ENCODE measurements around the gene LSM3. TPM values are rescaled to one million over a fixed set of nuclear protein-coding genes. Genes with fewer than 3 reads are reported as not detected.

Gene LSM3
- total and polyA plus RNA-seq, 2 of the 4 experiments (the other 2 are of a cell fraction), result 3.4 to 11.5 TPM

DNA sequence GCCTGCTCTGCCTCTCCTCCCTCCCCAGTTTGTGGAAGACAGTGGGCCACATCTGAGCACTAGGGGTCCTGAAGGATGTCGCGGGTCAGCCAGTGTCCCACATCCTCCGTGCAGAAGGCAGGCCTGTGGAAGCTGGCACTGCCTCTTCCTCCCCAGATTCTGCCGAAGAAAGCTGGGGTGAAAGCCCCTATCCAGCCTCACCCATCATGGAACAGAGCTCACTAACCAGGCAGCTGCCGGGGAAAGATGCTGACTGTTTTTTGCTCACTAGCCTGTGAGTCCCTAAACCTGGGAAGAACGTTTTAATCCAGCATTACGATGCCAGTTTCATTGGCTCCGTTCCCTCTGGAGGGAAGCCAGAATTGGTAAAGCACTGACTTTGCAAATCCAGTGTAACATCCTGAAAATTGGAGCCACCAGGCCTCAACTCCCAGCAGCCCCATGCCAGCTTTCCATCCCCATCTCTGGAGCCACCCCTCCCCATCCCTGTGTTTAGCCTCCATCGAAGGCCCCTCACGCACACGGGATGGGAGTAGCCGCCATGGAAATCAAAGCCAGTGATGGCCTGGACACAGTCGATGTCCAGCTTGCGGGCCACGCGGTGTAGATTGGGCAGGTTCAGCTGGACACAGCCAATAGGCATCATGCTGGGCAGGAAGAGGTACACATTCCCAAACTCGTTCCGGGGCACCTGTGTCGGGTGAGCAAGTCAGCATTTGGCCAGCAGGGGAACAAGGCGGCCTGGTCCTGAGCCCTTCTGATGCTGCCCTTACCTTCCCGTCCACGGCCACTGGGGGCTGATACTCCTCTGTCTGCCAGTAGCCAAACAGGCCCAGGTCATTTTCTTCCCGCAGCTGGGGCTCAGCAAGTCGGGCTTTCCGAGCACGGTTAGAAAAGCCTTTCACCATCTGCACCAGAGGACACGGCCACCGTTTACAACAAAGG is 30.3 kb upstream of the LSM3 start:
- Histone ChIP-seq H4K91ac (ENCODE audit: insufficient read depth, low read depth, low read length) (no peak overlapping the region), H3K27me3 (ENCODE audit: control insufficient read depth, insufficient read depth, low read length) (no peaks in the 10 kb centered on the region), H3K4me3 (ENCODE audit: insufficient read depth, low read depth, low read length) (no peak overlapping the region), H3K79me1 (ENCODE audit: low read depth in 1 of 2, low read length in 2 of 2) (peaks cover 2 to 12% of the 10 kb centered on the region in 2 experiments), H4K20me1 (ENCODE audit: insufficient read depth, low read length) (peaks cover 7% of the 10 kb centered on the region), H2AK9ac (replicated peaks; ENCODE audit: low read depth, low read length, poor library complexity) (no peak overlapping the region), H3K27ac (ENCODE audit: insufficient read depth, low read length) (no peak overlapping the region), H2BK5ac (ENCODE audit: low read depth, low read length, poor library complexity, severe bottlenecking) (no peak overlapping the region), H3K4me2 (ENCODE audit: low read depth, low read length) (no peak overlapping the region), H3K9me3 (ENCODE audit: control insufficient read depth, insufficient read depth, low read length) (no peaks in the 10 kb centered on the region), H3K9me1 (ENCODE audit: insufficient read depth, low read length) (peaks cover 13% of the 10 kb centered on the region; the same call in 1 of the 2 replicates), H3K9ac (ENCODE audit: low read depth, low read length) (no peak overlapping the region), H4K5ac (ENCODE audit: low read depth, low read length) (no peak overlapping the region), H3K18ac (ENCODE audit: low read depth, low read length) (no peak overlapping the region), H3K4me1 (ENCODE audit: control insufficient read depth, insufficient read depth, low read length) (peaks cover 14% of the 10 kb centered on the region), H3K36me3 (ENCODE audit: control insufficient read depth, insufficient read depth, low read length) (peaks cover 60% of the 10 kb centered on the region), H3K14ac (replicated peaks; ENCODE audit: low read depth, low read length) (no peak overlapping the region), H3K56ac (ENCODE audit: extremely low read depth, insufficient read depth, low read length) (no peak overlapping the region), H3K4ac (ENCODE audit: low read depth, low read length) (no peak overlapping the region), H2BK15ac (ENCODE audit: low read depth, low read length) (no peak overlapping the region), H3K23ac (ENCODE audit: low read depth, low read length) (no peak overlapping the region), H2BK120ac (ENCODE audit: low read depth, low read length) (no peak overlapping the region), H4K8ac (ENCODE audit: low read depth in 2 of 2, low read length in 2 of 2) (no peak overlapping the region), H2AFZ (replicated peaks; ENCODE audit: low read length, poor library complexity) (peak overlapping the region; percentile 7), H2AK5ac (ENCODE audit: low read depth, low read length) (no peak overlapping the region), H2BK20ac (ENCODE audit: low read depth, low read length) (no peak overlapping the region)
- POLR2A ChIA-PET (ENCODE audit: unreplicated experiment), result no interaction called here
- dilution Hi-C loops (cut with HindIII; ENCODE audit: low sequenced_read_pairs, unreplicated experiment) (no loop called here), in situ Hi-C loops (cut with MboI; ENCODE audit: low sequenced_read_pairs) (loop anchor here (25.0 kb wide), 1 partner anchor 111 kb away; no protein-coding TSS in a partner anchor), intact Hi-C loops (cut with micrococcal nuclease) (no loop called here)
- ATAC-seq (ENCODE audit: low read depth) (no peak), DNase-seq (no peak)
- no TSS peak for BruUV-seq (replicated peaks)
- no peak for TF ChIP-seq CEBPB (IDR thresholded peaks at IDR 0.05; ENCODE audit: low read depth, low read length)
- TF ChIP-seq BHLHE40 (IDR thresholded peaks at IDR 0.05; ENCODE audit: low read depth, low read length), result no peak
- no peak for TF ChIP-seq NFE2L2 (IDR thresholded peaks at IDR 0.05; ENCODE audit: low read depth, low read length)
- no peak for TF ChIP-seq CTCF (conservative IDR thresholded peaks at IDR 0.05; ENCODE audit: low read depth, low read length)
- TF ChIP-seq, protein P1, sequence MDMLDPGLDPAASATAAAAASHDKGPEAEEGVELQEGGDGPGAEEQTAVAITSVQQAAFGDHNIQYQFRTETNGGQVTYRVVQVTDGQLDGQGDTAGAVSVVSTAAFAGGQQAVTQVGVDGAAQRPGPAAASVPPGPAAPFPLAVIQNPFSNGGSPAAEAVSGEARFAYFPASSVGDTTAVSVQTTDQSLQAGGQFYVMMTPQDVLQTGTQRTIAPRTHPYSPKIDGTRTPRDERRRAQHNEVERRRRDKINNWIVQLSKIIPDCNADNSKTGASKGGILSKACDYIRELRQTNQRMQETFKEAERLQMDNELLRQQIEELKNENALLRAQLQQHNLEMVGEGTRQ (IDR thresholded peaks at IDR 0.05; ENCODE audit: low read depth, low read length), result no peak
- TF ChIP-seq, protein P2, sequence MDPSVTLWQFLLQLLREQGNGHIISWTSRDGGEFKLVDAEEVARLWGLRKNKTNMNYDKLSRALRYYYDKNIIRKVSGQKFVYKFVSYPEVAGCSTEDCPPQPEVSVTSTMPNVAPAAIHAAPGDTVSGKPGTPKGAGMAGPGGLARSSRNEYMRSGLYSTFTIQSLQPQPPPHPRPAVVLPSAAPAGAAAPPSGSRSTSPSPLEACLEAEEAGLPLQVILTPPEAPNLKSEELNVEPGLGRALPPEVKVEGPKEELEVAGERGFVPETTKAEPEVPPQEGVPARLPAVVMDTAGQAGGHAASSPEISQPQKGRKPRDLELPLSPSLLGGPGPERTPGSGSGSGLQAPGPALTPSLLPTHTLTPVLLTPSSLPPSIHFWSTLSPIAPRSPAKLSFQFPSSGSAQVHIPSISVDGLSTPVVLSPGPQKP (IDR thresholded peaks at IDR 0.05; ENCODE audit: borderline replicate concordance, low read depth, low read length), result no peak
- no peak for TF ChIP-seq CHD1 (IDR thresholded peaks at IDR 0.05; ENCODE audit: low read depth, low read length)
- no peak for TF ChIP-seq POLR2A (IDR thresholded peaks at IDR 0.05; ENCODE audit: low read depth, low read length)
- no peak for TF ChIP-seq SMC3 (IDR thresholded peaks at IDR 0.05; ENCODE audit: low read depth, low read length)
- CTCF ChIA-PET, result no interaction called here
- 86% methylated on average over 24 of the region's 28 CpGs; no CpG with 5 or more reads in 1 of the 2 experiments for WGBS, 2 experiments (ENCODE audit: extremely low coverage in 2 of 2, insufficient read length in 1 of 2)
